HepG2 (cell line): ENCODE results near the gene MAP2K5. TPM values are rescaled to one million over a fixed set of nuclear protein-coding genes. Genes with fewer than 3 reads are reported as not detected.

Experiments
- ATAC-seq: fragments of 200-7000 bp; cut with Tn5 transposase; 3 replicates; pipeline ENCODE4 v1.9.1; 2020; ENCODE audit warnings: mild to moderate bottlenecking, moderate library complexity
- BruUV-seq: library from RNA; stranded (reverse); fragments of 400-500 nt; replicated peaks from 2 replicates; lab custom pipeline; 2021; lab: Mats Ljungman, UMichigan
- CTCF ChIA-PET: fragments of 300-600 bp; formaldehyde crosslinking; extraction: SDS; loops from one replicate; lab custom pipeline; 2021; ENCODE audit warnings: low total read pairs, inconsistent platforms, low intra/inter-chr PET ratio; lab: Yijun Ruan, JAX
- POLR2A ChIA-PET: fragments of 350-600 bp; sonication (Branson Sonifier 250); formaldehyde crosslinking; loops from one replicate; lab custom pipeline; 2020; ENCODE audit warnings: antibody characterized with exemption, inconsistent platforms; lab: Yijun Ruan, JAX
- DNase-seq: peaks from one replicate; pipeline ENCODE4 v3.0.0-alpha.2; 2015; ENCODE audit warnings: low spot score
- FAIRE-seq: peaks from 3 replicates; lab custom pipeline; 2011; peaks lifted over from hg19 to GRCh38; lab: Jason Lieb, UNC
- H2AFZ ChIP-seq: one replicate; pipeline ENCODE4 v1.6.1; 2011; ENCODE audit warnings: low read length, inconsistent platforms
- H3K27ac ChIP-seq: fragments of 300-600 bp; 3 replicates; pipeline ENCODE4 v1.8.0; 2011; ENCODE audit warnings: mixed run types, mild to moderate bottlenecking, mixed read lengths, low read length, inconsistent platforms; ENCODE audit not compliant: insufficient read depth; ENCODE audit errors: extremely low read length
- H3K27me3 ChIP-seq, 2 experiments: fragments of 200-600 bp in 1 of 2; 2 replicates in 1 of 2; 3 replicates in 1 of 2; pipeline versions ENCODE4 v1.6.0 to v1.8.0; 2011; ENCODE audit warnings: low read length in 2 of 2, mild to moderate bottlenecking in 2 of 2, moderate library complexity in 2 of 2, inconsistent platforms in 1 of 2; ENCODE audit not compliant: insufficient read depth in 2 of 2, control insufficient read depth in 1 of 2
- H3K36me3 ChIP-seq, 2 experiments: fragments of 200-600 bp in 1 of 2; replicated peaks in 1 of 2; 2 replicates in 1 of 2; 3 replicates in 1 of 2; pipeline versions ENCODE4 v1.5.1 to v1.8.0; 2011; ENCODE audit warnings: low read length in 2 of 2, inconsistent platforms in 1 of 2; ENCODE audit not compliant: insufficient read depth in 2 of 2, control insufficient read depth in 1 of 2
- H3K4me1 ChIP-seq: 2 replicates; pipeline ENCODE4 v1.5.1; 2012; ENCODE audit warnings: low read length, inconsistent platforms; ENCODE audit not compliant: insufficient read depth
- H3K4me2 ChIP-seq: 2 replicates; pipeline ENCODE4 v1.6.0; 2011; ENCODE audit warnings: low read depth, low read length, inconsistent platforms
- H3K4me3 ChIP-seq, 3 experiments: fragments of 200-600 bp in 1 of 3; sonication (generic), shearing (Covaris generic) in 1 of 3; replicated peaks in 1 of 3; 2 replicates each; pipeline ENCODE4 v1.5.1; 2011 to 2016; ENCODE audit warnings: low read length in 3 of 3, inconsistent platforms in 2 of 3, low read depth in 2 of 3, mild to moderate bottlenecking in 2 of 3, control low read depth in 1 of 3, mixed read lengths in 1 of 3; ENCODE audit not compliant: insufficient read depth in 1 of 3
- H3K79me2 ChIP-seq: one replicate; pipeline ENCODE4 v1.6.1; 2011; ENCODE audit warnings: low read length, inconsistent platforms; ENCODE audit not compliant: insufficient read depth
- H3K9ac ChIP-seq: 2 replicates; pipeline ENCODE4 v1.6.0; 2011; ENCODE audit warnings: mild to moderate bottlenecking, low read depth, low read length, inconsistent platforms; ENCODE audit not compliant: insufficient read depth
- H3K9me3 ChIP-seq: 2 replicates; pipeline ENCODE4 v1.5.1; 2012; ENCODE audit warnings: mild to moderate bottlenecking, low read length
- H4K20me1 ChIP-seq: 2 replicates; pipeline ENCODE4 v1.6.0; 2011; ENCODE audit warnings: inconsistent platforms, mild to moderate bottlenecking, low read length, moderate library complexity; ENCODE audit not compliant: insufficient read depth
- CBX5 ChIP-seq: sonication (generic); formaldehyde crosslinking; IDR thresholded peaks from 2 replicates; pipeline ENCODE4 v1.4.0; 2020; ENCODE audit warnings: missing genetic modification reagents, borderline replicate concordance
- GMEB2 ChIP-seq: IDR thresholded peaks from 2 replicates; pipeline ENCODE4 v1.6.1; 2016; ENCODE audit warnings: missing biosample characterization, missing genetic modification reagents, low read depth
- HNRNPK ChIP-seq: fragments of 200-400 bp; formaldehyde crosslinking; IDR thresholded peaks from 2 replicates; pipeline ENCODE4 v1.6.1; 2018; ENCODE audit warnings: low read length, low read depth, moderate library complexity, mild to moderate bottlenecking; ENCODE audit not compliant: poor library complexity, severe bottlenecking
- NCOR1 ChIP-seq: fragments of 200-600 bp; sonication (generic); IDR thresholded peaks from 2 replicates; pipeline ENCODE4 v1.7.0; 2017; ENCODE audit warnings: antibody characterized with exemption, low read length, borderline replicate concordance
- POGK ChIP-seq: sonication (generic); formaldehyde crosslinking; conservative IDR thresholded peaks from 2 replicates; pipeline ENCODE4 v1.8.0; 2022; ENCODE audit warnings: mild to moderate bottlenecking, moderate library complexity, missing genetic modification reagents
- STAT5B ChIP-seq: sonication (generic); formaldehyde crosslinking; IDR thresholded peaks from 2 replicates; pipeline ENCODE4 v1.4.0; 2020; ENCODE audit warnings: missing genetic modification reagents
- ZMYM2 ChIP-seq: sonication (generic); formaldehyde crosslinking; IDR thresholded peaks from 2 replicates; pipeline ENCODE4 v1.8.0; 2022; ENCODE audit warnings: mild to moderate bottlenecking, missing genetic modification reagents
- ZNF652 ChIP-seq: IDR thresholded peaks from 2 replicates; pipeline ENCODE4 v1.6.1; 2016; ENCODE audit warnings: low read depth, borderline replicate concordance
- WGBS: methylation state at CpG from one replicate; pipeline ENCODE4 v1.1.6; 2017; ENCODE audit warnings: low lambda C conversion rate; 5-methylcytosine and 5-hydroxymethylcytosine counted together
- in situ Hi-C: cut with HindIII; loops from 2 replicates; pipeline ENCODE4 v1.10.0; 2017; ENCODE audit warnings: low pct_unique_long_range_greater_than_20kb; ENCODE audit not compliant: extremely low pct_ligation_motif_present
- intact Hi-C: fragments of 100-400 bp; cut with micrococcal nuclease; formaldehyde crosslinking; loops from one replicate; pipeline ENCODE4 v1.10.0; 2022; ENCODE audit not compliant: unreplicated experiment
- polyA plus RNA-seq, 8 experiments: library from polyadenylated mRNA; depleted of rRNA in 3 of 8; stranded (reverse) in 7 of 8; unstranded in 1 of 8; fragments of >200 nt; fragmentation: Illumina TruSeq in 4 of 8; extraction: Trizol in 4 of 8; gene quantifications; 2 replicates each; pipeline versions ENCODE4 v1.2.1 to v1.2.3, GENCODE V29; 2011 to 2016; ENCODE audit warnings: low read depth in 4 of 8, missing spikeins in 1 of 8, mixed read lengths in 1 of 8; ENCODE audit not compliant: insufficient read depth in 1 of 8
- total RNA-seq, 5 experiments: library from RNA; depleted of rRNA; stranded (reverse); fragments of >200 nt; fragmentation: Illumina TruSeq; extraction: Trizol; gene quantifications; 2 replicates each; pipeline ENCODE4 v1.2.3, GENCODE V29; 2016; ENCODE audit warnings: low read depth in 1 of 5

MAP2K5 gene
- total and polyA plus RNA-seq, 2 of the 13 experiments (the other 11 are each of a cell fraction or from before 2014, with no cell fraction given) = 4.0 to 4.3 TPM

GRCh38 chr15:67549736-67550135 lies 7.2 kb downstream of the MAP2K5 start:
- H3K9me3 ChIP-seq = no peaks in the 10 kb centered on the region
- CTCF ChIA-PET = no interaction called here
- DNase-seq (no peak), FAIRE-seq (no peak), ATAC-seq (no peak)
- TF ChIP-seq ZNF652 (no peak), GMEB2 (CRISPR knock-in tag) (no peak), STAT5B (CRISPR knock-in tag) (no peak), POGK (CRISPR knock-in tag) (no peak), CBX5 (CRISPR knock-in tag) (no peak), ZMYM2 (CRISPR knock-in tag) (no peak), NCOR1 (no peak), HNRNPK (no peak)
- H3K27me3 ChIP-seq = no peaks in the 10 kb centered on the region
- no peak overlapping the region for H3K9ac ChIP-seq
- no peak overlapping the region for H3K27ac ChIP-seq
- no peak overlapping the region for H2AFZ ChIP-seq
- intact Hi-C loops = no loop called here
- H3K4me3 ChIP-seq = no peak overlapping the region
- H3K79me2 ChIP-seq = no peaks in the 10 kb centered on the region
- H4K20me1 ChIP-seq = no peaks in the 10 kb centered on the region
- 79% methylated on average over 3 of the region's 3 CpGs for WGBS
- H3K4me2 ChIP-seq = no peak overlapping the region
- POLR2A ChIA-PET = no interaction called here
- peaks cover 2 to 12% of the 10 kb centered on the region in 2 experiments; a peak in 4 of 5 replicates for H3K36me3 ChIP-seq
- in situ Hi-C loops = no loop called here
- H3K4me1 ChIP-seq = peaks cover 10% of the 10 kb centered on the region
- BruUV-seq = no TSS peak
